ENCODE data around the gene HOXD13. TPM values are rescaled to one million over a fixed set of nuclear protein-coding genes. Genes with fewer than 3 reads are reported as not detected.

HOXD13 gene
- total and polyA plus RNA-seq, 11 donors, result not detected

- TF ChIP-seq CTCF (IDR thresholded peaks at IDR 0.05) (no peak), POLR2A (IDR thresholded peaks at IDR 0.05) (no peak)
- peaks cover 77 to 100% (median 98%) of the 10 kb centered on the region in 9 donors for H3K27me3 ChIP-seq
- intact Hi-C loops (cut with DNase I), result loop anchor here in 3 of 10 donors (10.0 kb wide), 1 partner anchor 690 kb away; no protein-coding TSS in a partner anchor
- peaks cover 1 to 33% (median 19%) of the 10 kb centered on the region in 12 donors for H3K4me1 ChIP-seq
- no peaks in the 10 kb centered on the region for H3K36me3 ChIP-seq
- H3K4me3 ChIP-seq, result no peak overlapping the region
- H3K27ac ChIP-seq, result no peak overlapping the region
- DNase-seq, result no peak
- H3K9me3 ChIP-seq, result no peaks in the 10 kb centered on the region
- 10 to 29% (median 19%) methylated on average over 15 to 34 of the region's 34 CpGs for WGBS, 4 donors
- no peak for ATAC-seq
Observed at GRCh38 chr2:176124110-176124946, 31.8 kb downstream of the HOXD13 start.

GRCh38 chr2:176124947-176125771 is 32.6 kb downstream of the HOXD13 start:
- Histone ChIP-seq H3K4me1 (peaks cover 4 to 42% (median 21%) of the 10 kb centered on the region in 12 donors), H3K27ac (no peak overlapping the region), H3K9me3 (no peaks in the 10 kb centered on the region), H3K4me3 (no peak overlapping the region), H3K27me3 (peaks cover 79 to 100% (median 94%) of the 10 kb centered on the region in 9 donors), H3K36me3 (no peaks in the 10 kb centered on the region)
- TF ChIP-seq POLR2A (IDR thresholded peaks at IDR 0.05), result no peak
- no peak for TF ChIP-seq CTCF (IDR thresholded peaks at IDR 0.05)
- no peak for DNase-seq
- WGBS, 4 donors, result 29 to 34% (median 33%) methylated on average over 8 to 9 of the region's 9 CpGs
- ATAC-seq, result no peak
- intact Hi-C loops (cut with DNase I), result loop anchor here (5.0 to 10.0 kb wide), 10 partner anchors 327 to 1022 kb away; no protein-coding TSS in a partner anchor

- TF ChIP-seq POLR2A (IDR thresholded peaks at IDR 0.05), result no peak
- TF ChIP-seq CTCF (IDR thresholded peaks at IDR 0.05), result no peak
- H3K36me3 ChIP-seq, result no peaks in the 10 kb centered on the region
- H3K27ac ChIP-seq, result no peak overlapping the region
- H3K4me3 ChIP-seq, result no peak overlapping the region
- 19 to 45% (median 35%) methylated on average over 6 of the region's 6 CpGs for WGBS, 4 donors
- intact Hi-C loops (cut with DNase I), result loop anchor here (1.0 to 10.0 kb wide), 13 partner anchors 327 to 1023 kb away; no protein-coding TSS in a partner anchor
- no peaks in the 10 kb centered on the region for H3K9me3 ChIP-seq
- H3K27me3 ChIP-seq, result peaks cover 79 to 100% (median 94%) of the 10 kb centered on the region in 9 donors
- ATAC-seq (no peak), DNase-seq (no peak)
- peaks cover 4 to 47% (median 23%) of the 10 kb centered on the region in 12 donors for H3K4me1 ChIP-seq
Observed at GRCh38 chr2:176125772-176126054, 33.2 kb downstream of the HOXD13 start.
